Vagina (tissue), 2 donors: ENCODE data around the gene SPNS3. TPM values are rescaled to one million over a fixed set of nuclear protein-coding genes. Genes with fewer than 3 reads are reported as not detected.

Source experiments
- DNase-seq, 2 donors: peaks; one replicate each; pipeline ENCODE4 v3.0.0-alpha.2; 2017; ENCODE audit errors: extremely low spot score in 2 of 2
- H3K27ac ChIP-seq: fragments of 200-600 bp; sonication (generic); one replicate; pipeline ENCODE4 v1.5.1; 2019
- H3K27me3 ChIP-seq: fragments of 200-600 bp; sonication (generic); one replicate; pipeline ENCODE4 v1.5.1; 2019
- H3K36me3 ChIP-seq, 2 donors: fragments of 200-600 bp; sonication (generic); one replicate each; pipeline ENCODE4 v1.5.1; 2017 to 2019
- H3K4me1 ChIP-seq: fragments of 200-600 bp; sonication (generic); one replicate; pipeline ENCODE4 v1.5.1; 2019
- H3K4me3 ChIP-seq, 2 donors: fragments of 200-600 bp; sonication (generic); 1 replicate in 1 of 2; 2 replicates in 1 of 2; pipeline ENCODE4 v1.5.1; 2016 to 2019
- H3K9me3 ChIP-seq: fragments of 200-600 bp; sonication (generic); one replicate; pipeline ENCODE4 v1.5.1; 2019
- POLR2A ChIP-seq, 2 donors: fragments of 450-650 bp; IDR thresholded peaks; one replicate each; pipeline ENCODE4 v1.6.1; 2017; ENCODE audit warnings: antibody characterized with exemption in 2 of 2, mild to moderate bottlenecking in 2 of 2, moderate library complexity in 2 of 2
- POLR2AphosphoS5 ChIP-seq, 2 donors: sonication (generic); formaldehyde crosslinking; IDR thresholded peaks; one replicate each; pipeline ENCODE4 v1.9.0; 2017; ENCODE audit warnings: antibody characterized with exemption in 2 of 2, mild to moderate bottlenecking in 2 of 2, low read depth in 1 of 2; ENCODE audit not compliant: insufficient read depth in 1 of 2
- intact Hi-C: fragments of 100-400 bp; cut with DNase I; formaldehyde crosslinking; loops from one replicate; pipeline ENCODE4 v1.15.1; 2023
- total RNA-seq: library from RNA; depleted of rRNA; stranded (reverse); fragments of >200 nt; gene quantifications from one replicate; pipeline ENCODE4 v1.2.3, GENCODE V29; 2016
- TF ChIP-seq, protein P1 (sequence below), 3 experiments: fragments of 450-650 bp in 2 of 3; fragments of 200-600 bp in 1 of 3; sonication (generic) in 1 of 3; IDR thresholded peaks; one replicate each; pipeline ENCODE4 v1.5.1; 2017 to 2019; ENCODE audit warnings: antibody characterized with exemption in 3 of 3, mild to moderate bottlenecking in 2 of 3, moderate library complexity in 2 of 3

Gene SPNS3
- total RNA-seq, 1 donor from 2014 or later: not detected

- Histone ChIP-seq H3K4me3 (no peak overlapping the region), H3K27me3 (no peaks in the 10 kb centered on the region), H3K36me3 (no peaks in the 10 kb centered on the region), H3K9me3 (no peaks in the 10 kb centered on the region), H3K27ac (no peak overlapping the region), H3K4me1 (peaks cover 19% of the 10 kb centered on the region)
- DNase-seq: no peak
- TF ChIP-seq POLR2AphosphoS5 (IDR thresholded peaks at IDR 0.05; ENCODE audit: insufficient read depth in 1 of 2, low read depth in 1 of 2): no peak
- no peak for TF ChIP-seq POLR2A (IDR thresholded peaks at IDR 0.05)
- TF ChIP-seq, protein P1, sequence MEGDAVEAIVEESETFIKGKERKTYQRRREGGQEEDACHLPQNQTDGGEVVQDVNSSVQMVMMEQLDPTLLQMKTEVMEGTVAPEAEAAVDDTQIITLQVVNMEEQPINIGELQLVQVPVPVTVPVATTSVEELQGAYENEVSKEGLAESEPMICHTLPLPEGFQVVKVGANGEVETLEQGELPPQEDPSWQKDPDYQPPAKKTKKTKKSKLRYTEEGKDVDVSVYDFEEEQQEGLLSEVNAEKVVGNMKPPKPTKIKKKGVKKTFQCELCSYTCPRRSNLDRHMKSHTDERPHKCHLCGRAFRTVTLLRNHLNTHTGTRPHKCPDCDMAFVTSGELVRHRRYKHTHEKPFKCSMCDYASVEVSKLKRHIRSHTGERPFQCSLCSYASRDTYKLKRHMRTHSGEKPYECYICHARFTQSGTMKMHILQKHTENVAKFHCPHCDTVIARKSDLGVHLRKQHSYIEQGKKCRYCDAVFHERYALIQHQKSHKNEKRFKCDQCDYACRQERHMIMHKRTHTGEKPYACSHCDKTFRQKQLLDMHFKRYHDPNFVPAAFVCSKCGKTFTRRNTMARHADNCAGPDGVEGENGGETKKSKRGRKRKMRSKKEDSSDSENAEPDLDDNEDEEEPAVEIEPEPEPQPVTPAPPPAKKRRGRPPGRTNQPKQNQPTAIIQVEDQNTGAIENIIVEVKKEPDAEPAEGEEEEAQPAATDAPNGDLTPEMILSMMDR (IDR thresholded peaks at IDR 0.05): no peak
- intact Hi-C loops: no loop called here
Observed at GRCh38 chr17:4515501-4515900, 81.8 kb downstream of the SPNS3 start.

GRCh38 chr17:4516735-4517134 lies 83.0 kb downstream of the SPNS3 start:
- H3K27ac ChIP-seq: no peak overlapping the region
- H3K27me3 ChIP-seq: no peaks in the 10 kb centered on the region
- peaks cover 30% of the 10 kb centered on the region for H3K4me1 ChIP-seq
- no peak overlapping the region for H3K4me3 ChIP-seq
- no peaks in the 10 kb centered on the region for H3K36me3 ChIP-seq
- no peak for DNase-seq
- no peaks in the 10 kb centered on the region for H3K9me3 ChIP-seq
- intact Hi-C loops: no loop called here
- no peak for TF ChIP-seq POLR2A (IDR thresholded peaks at IDR 0.05)

- peak overlapping the region; percentile 44 for H3K27ac ChIP-seq
- no peaks in the 10 kb centered on the region for H3K36me3 ChIP-seq
- no peaks in the 10 kb centered on the region for H3K9me3 ChIP-seq
- TF ChIP-seq, protein P1 (IDR thresholded peaks at IDR 0.05): no peak
- no peak for TF ChIP-seq POLR2AphosphoS5 (IDR thresholded peaks at IDR 0.05; ENCODE audit: insufficient read depth in 1 of 2, low read depth in 1 of 2)
- no peak for TF ChIP-seq POLR2A (IDR thresholded peaks at IDR 0.05)
- H3K4me3 ChIP-seq: no peak overlapping the region
- no peaks in the 10 kb centered on the region for H3K27me3 ChIP-seq
- intact Hi-C loops: no loop called here
- H3K4me1 ChIP-seq: peaks cover 26% of the 10 kb centered on the region
- no peak for DNase-seq
Observed at GRCh38 chr17:4518901-4519300, 85.2 kb downstream of the SPNS3 start.

- H3K4me1 ChIP-seq: peaks cover 26% of the 10 kb centered on the region
- peak overlapping the region; percentile 59 for H3K27ac ChIP-seq
- no peak for DNase-seq
- peak; percentile 27 to 28 for TF ChIP-seq POLR2AphosphoS5 (IDR thresholded peaks at IDR 0.05; ENCODE audit: insufficient read depth in 1 of 2, low read depth in 1 of 2)
- TF ChIP-seq, protein P1 (IDR thresholded peaks at IDR 0.05): no peak
- H3K9me3 ChIP-seq: no peaks in the 10 kb centered on the region
- no peaks in the 10 kb centered on the region for H3K36me3 ChIP-seq
- H3K4me3 ChIP-seq: no peak overlapping the region
- H3K27me3 ChIP-seq: no peaks in the 10 kb centered on the region
- intact Hi-C loops: no loop called here
Observed at GRCh38 chr17:4519361-4519788, 85.6 kb downstream of the SPNS3 start.

DNA sequence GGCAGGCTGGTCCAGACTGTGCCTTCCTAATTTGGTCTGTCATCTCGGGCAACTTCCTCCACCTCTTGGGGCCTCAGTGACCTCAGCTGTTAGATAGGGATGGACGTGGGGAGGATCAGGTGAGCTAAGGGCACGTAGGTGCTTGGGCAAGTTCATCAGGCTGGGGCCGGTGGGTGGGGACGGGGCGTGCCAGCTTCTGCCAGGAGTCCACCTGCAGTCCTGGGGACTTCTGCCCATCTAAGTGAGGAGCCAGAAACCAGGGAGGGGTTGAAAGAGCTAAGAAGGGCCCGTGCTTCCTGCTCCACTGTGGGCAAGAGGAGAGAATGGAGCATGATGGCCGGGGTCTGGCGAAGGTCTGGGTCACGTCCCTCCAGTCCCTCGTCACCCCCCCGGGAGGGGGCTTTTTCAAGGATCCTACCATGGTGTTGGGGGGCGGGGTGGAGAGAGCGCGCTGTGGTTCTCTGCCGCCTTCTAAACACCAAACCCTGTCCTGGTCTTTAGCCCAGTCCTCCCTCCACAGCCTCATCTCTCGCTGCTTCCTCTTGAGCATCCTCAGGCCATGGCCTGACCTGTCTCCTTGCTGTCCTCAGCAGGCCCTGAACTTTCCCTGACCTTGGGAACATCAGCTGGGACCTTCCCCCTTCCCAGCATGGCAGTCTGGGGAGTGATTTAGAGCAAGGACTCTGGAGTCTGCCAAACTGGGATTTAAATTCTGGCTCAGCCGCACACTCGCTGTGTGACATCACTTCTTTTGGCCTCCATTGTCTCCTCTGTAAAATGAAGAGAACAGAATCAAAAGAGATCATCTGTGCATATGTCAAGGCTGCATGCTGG lies 86.5 kb downstream of the SPNS3 start:
- intact Hi-C loops: no loop called here
- H3K27ac ChIP-seq: peak overlapping the region; percentile 59
- H3K4me1 ChIP-seq: peaks cover 26% of the 10 kb centered on the region
- DNase-seq: no peak
- no peaks in the 10 kb centered on the region for H3K36me3 ChIP-seq
- H3K9me3 ChIP-seq: no peaks in the 10 kb centered on the region
- no peak for TF ChIP-seq POLR2AphosphoS5 (IDR thresholded peaks at IDR 0.05; ENCODE audit: insufficient read depth in 1 of 2, low read depth in 1 of 2)
- TF ChIP-seq POLR2A (IDR thresholded peaks at IDR 0.05): no peak
- TF ChIP-seq, protein P1 (IDR thresholded peaks at IDR 0.05): no peak
- no peaks in the 10 kb centered on the region for H3K27me3 ChIP-seq
- no peak overlapping the region for H3K4me3 ChIP-seq
